HFF-Myc (cell line): ENCODE results near the gene HPD.
A peak's percentile ranks its signal among the peaks of the same experiment; 100 is the strongest.

Experiments used
- DNase-seq: peaks from one replicate; pipeline ENCODE4 v3.0.0-alpha.2; 2011; ENCODE audit warnings: low read depth; ENCODE audit errors: extremely low read depth
- H3K4me3 ChIP-seq: replicated peaks from 2 replicates; pipeline ENCODE4 v1.5.1; 2011; ENCODE audit warnings: low read depth, mild to moderate bottlenecking, control low read depth, low read length
- CTCF ChIP-seq: IDR thresholded peaks from 2 replicates; pipeline ENCODE4 v1.5.1; 2012; ENCODE audit warnings: mild to moderate bottlenecking, low read depth, low read length, control low read depth; ENCODE audit errors: missing control alignments

Gene HPD

GRCh38 chr12:121797937-121798786, 60.5 kb downstream of the HPD start:
- peak overlapping the region; percentile 63 for H3K4me3 ChIP-seq
- no peak for DNase-seq
- TF ChIP-seq CTCF: no peak

GRCh38 chr12:121796855-121797751, 61.6 kb downstream of the HPD start:
- H3K4me3 ChIP-seq: peak overlapping the region; percentile 63
- no peak for TF ChIP-seq CTCF
- no peak for DNase-seq

GRCh38 chr12:121795034-121795968, 63.4 kb downstream of the HPD start:
- no peak for DNase-seq
- TF ChIP-seq CTCF: peak; percentile 96
- peak overlapping the region; percentile 45; the same call in 1 of the 2 replicates for H3K4me3 ChIP-seq

- peak overlapping the region; percentile 45 for H3K4me3 ChIP-seq
- DNase-seq: no peak
- TF ChIP-seq CTCF: no peak
Measured at GRCh38 chr12:121794534-121795033, 64.1 kb downstream of the HPD start.

- DNase-seq: no peak
- H3K4me3 ChIP-seq: peak overlapping the region; percentile 45
- peak; percentile 100 for TF ChIP-seq CTCF
Measured at GRCh38 chr12:121793838-121794533, 64.7 kb downstream of the HPD start.
